Activated CD8-positive, alpha-beta memory T cell treated with anti-CD3 and anti-CD28 coated beads for 1 hour (primary cell): ENCODE results near the gene PDE5A.

Experiments
- DNase-seq, 2 donors: peaks; one replicate each; pipeline ENCODE4 v3.0.0-alpha.2; 2020; ENCODE audit warnings: low read depth in 1 of 2; ENCODE audit errors: extremely low read depth in 1 of 2

The PDE5A gene

GRCh38 chr4:119587796-119588195 lies 40.8 kb downstream of the PDE5A start:
- DNase-seq, result no peak

GRCh38 chr4:119585771-119586170 lies 42.8 kb downstream of the PDE5A start:
- no peak for DNase-seq

- no peak for DNase-seq
Measured at GRCh38 chr4:119581190-119581873, 47.3 kb downstream of the PDE5A start.

GRCh38 chr4:119580293-119580692 lies 48.3 kb downstream of the PDE5A start:
- no peak for DNase-seq

GRCh38 chr4:119579823-119580222 lies 48.8 kb downstream of the PDE5A start:
- DNase-seq, result no peak

GRCh38 chr4:119570401-119570800 lies 58.2 kb downstream of the PDE5A start:
- no peak for DNase-seq

- no peak for DNase-seq
Measured at GRCh38 chr4:119564106-119564505, 64.5 kb downstream of the PDE5A start.

GRCh38 chr4:119559044-119559647 lies 69.5 kb downstream of the PDE5A start:
- no peak for DNase-seq

GRCh38 chr4:119550857-119551532 lies 77.6 kb downstream of the PDE5A start:
- DNase-seq, result no peak

GRCh38 chr4:119549639-119550038 lies 79.0 kb downstream of the PDE5A start:
- no peak for DNase-seq

- DNase-seq, result no peak
Measured at GRCh38 chr4:119543779-119544178, 84.8 kb downstream of the PDE5A start.

GRCh38 chr4:119543187-119543586 lies 85.4 kb downstream of the PDE5A start:
- DNase-seq, result no peak

GRCh38 chr4:119540249-119540648 lies 88.4 kb downstream of the PDE5A start:
- no peak for DNase-seq

- no peak for DNase-seq
Measured at GRCh38 chr4:119537586-119537985, 91.0 kb downstream of the PDE5A start.

GRCh38 chr4:119536572-119537528 lies 91.8 kb downstream of the PDE5A start:
- no peak for DNase-seq

- DNase-seq, result no peak
Measured at GRCh38 chr4:119532319-119532718, 96.3 kb downstream of the PDE5A start.

GRCh38 chr4:119529788-119530187 lies 98.8 kb downstream of the PDE5A start:
- DNase-seq, result no peak

- DNase-seq, result no peak
Measured at GRCh38 chr4:119526786-119527550, 101.6 kb downstream of the PDE5A start.

- DNase-seq, result no peak
Measured at GRCh38 chr4:119525771-119526712, 102.6 kb downstream of the PDE5A start.
